ENCODE data around the gene SMIM20.

DNA sequence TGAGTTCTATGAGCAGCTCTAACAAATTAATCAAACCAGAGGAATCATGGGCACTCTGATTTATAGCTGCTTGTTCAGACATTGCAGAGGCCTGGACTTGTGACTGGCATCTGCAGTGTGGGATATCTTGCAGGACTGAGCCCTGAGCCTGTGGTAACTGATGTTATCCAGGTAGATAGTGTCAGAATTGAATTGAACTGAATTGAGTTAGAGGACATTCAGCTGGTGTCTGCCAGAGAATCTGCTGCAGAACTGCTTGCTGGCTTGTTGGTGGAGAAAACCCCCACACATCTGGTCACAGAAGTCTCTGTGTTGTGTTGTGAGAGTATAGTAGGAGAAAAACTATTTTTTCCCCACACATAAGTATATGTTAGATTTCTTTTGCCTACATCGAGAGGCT lies 42.2 kb downstream of the SMIM20 start:
- TF ChIP-seq, protein P1, sequence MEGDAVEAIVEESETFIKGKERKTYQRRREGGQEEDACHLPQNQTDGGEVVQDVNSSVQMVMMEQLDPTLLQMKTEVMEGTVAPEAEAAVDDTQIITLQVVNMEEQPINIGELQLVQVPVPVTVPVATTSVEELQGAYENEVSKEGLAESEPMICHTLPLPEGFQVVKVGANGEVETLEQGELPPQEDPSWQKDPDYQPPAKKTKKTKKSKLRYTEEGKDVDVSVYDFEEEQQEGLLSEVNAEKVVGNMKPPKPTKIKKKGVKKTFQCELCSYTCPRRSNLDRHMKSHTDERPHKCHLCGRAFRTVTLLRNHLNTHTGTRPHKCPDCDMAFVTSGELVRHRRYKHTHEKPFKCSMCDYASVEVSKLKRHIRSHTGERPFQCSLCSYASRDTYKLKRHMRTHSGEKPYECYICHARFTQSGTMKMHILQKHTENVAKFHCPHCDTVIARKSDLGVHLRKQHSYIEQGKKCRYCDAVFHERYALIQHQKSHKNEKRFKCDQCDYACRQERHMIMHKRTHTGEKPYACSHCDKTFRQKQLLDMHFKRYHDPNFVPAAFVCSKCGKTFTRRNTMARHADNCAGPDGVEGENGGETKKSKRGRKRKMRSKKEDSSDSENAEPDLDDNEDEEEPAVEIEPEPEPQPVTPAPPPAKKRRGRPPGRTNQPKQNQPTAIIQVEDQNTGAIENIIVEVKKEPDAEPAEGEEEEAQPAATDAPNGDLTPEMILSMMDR (IDR thresholded peaks at IDR 0.05; ENCODE audit: insufficient read depth, low read length, poor library complexity, severe bottlenecking) = no peak
- no peak for TF ChIP-seq EZH2phosphoT487 (conservative IDR thresholded peaks at IDR 0.05; ENCODE audit: low read length)

Measured in SU-DHL-6 (cell line).